OCI-LY7 (cell line): ENCODE data around the gene UBE2N. TPM values are rescaled to one million over a fixed set of nuclear protein-coding genes. Genes with fewer than 3 reads are reported as not detected.

Experiments
- BruUV-seq: library from RNA; stranded (reverse); fragments of 400-500 nt; replicated peaks from 2 replicates; lab custom pipeline; 2021; lab: Mats Ljungman, UMichigan
- CTCF ChIA-PET: fragments of 300-600 bp; sonication (Branson Sonifier 250); formaldehyde crosslinking; loops from one replicate; lab custom pipeline; 2022; ENCODE audit warnings: antibody characterized with exemption; ENCODE audit not compliant: unreplicated experiment; lab: Charles Lee
- POLR2A ChIA-PET: fragments of 300-600 bp; sonication (Branson Sonifier 250); formaldehyde crosslinking; loops from one replicate; lab custom pipeline; 2022; ENCODE audit warnings: antibody characterized with exemption; lab: Charles Lee
- DNase-seq: peaks from one replicate; pipeline ENCODE4 v3.0.0-alpha.2; 2015; ENCODE audit warnings: low spot score
- H2AFZ ChIP-seq: fragments of 200-600 bp; sonication (generic), shearing (Covaris generic); 2 replicates; pipeline ENCODE4 v1.6.1; 2014; ENCODE audit warnings: mild to moderate bottlenecking, antibody characterized with exemption, low read length, moderate library complexity
- H3K27ac ChIP-seq: fragments of 200-600 bp; sonication (generic); 2 replicates; pipeline ENCODE4 v1.5.1; 2014; ENCODE audit warnings: mixed run types, low read depth, mild to moderate bottlenecking, moderate library complexity, low read length, inconsistent platforms; ENCODE audit not compliant: poor library complexity, severe bottlenecking
- H3K36me3 ChIP-seq: fragments of 200-600 bp; sonication (generic); 2 replicates; pipeline ENCODE4 v1.6.1; 2014; ENCODE audit warnings: mild to moderate bottlenecking, antibody characterized with exemption, low read length, moderate library complexity, mixed read lengths; ENCODE audit not compliant: insufficient read depth
- H3K4me1 ChIP-seq: fragments of 200-600 bp; sonication (generic); 2 replicates; pipeline ENCODE4 v1.5.1; 2014; ENCODE audit warnings: mild to moderate bottlenecking, low read length; ENCODE audit not compliant: insufficient read depth, poor library complexity, severe bottlenecking
- H3K4me2 ChIP-seq: fragments of 200-600 bp; sonication (generic); 2 replicates; pipeline ENCODE4 v1.6.1; 2014; ENCODE audit warnings: mild to moderate bottlenecking, low read length
- H3K4me3 ChIP-seq: fragments of 200-600 bp; sonication (generic); 2 replicates; pipeline ENCODE4 v1.5.1; 2014; ENCODE audit warnings: mild to moderate bottlenecking, low read depth, low read length; ENCODE audit not compliant: poor library complexity, severe bottlenecking
- H3K79me2 ChIP-seq: fragments of 200-600 bp; sonication (generic); 2 replicates; pipeline ENCODE4 v1.6.1; 2016; ENCODE audit warnings: low read depth, mild to moderate bottlenecking, low read length, moderate library complexity, mixed read lengths; ENCODE audit not compliant: insufficient read depth
- H3K9me2 ChIP-seq: fragments of 200-600 bp; sonication (generic); 2 replicates; pipeline ENCODE4 v1.6.1; 2016; ENCODE audit warnings: mild to moderate bottlenecking, low read length, mixed read lengths; ENCODE audit not compliant: insufficient read depth
- H3K9me3 ChIP-seq: fragments of 200-600 bp; sonication (generic); 2 replicates; pipeline ENCODE4 v1.6.1; 2014; ENCODE audit warnings: mild to moderate bottlenecking, mixed run types, low read length, mixed read lengths
- H4K20me1 ChIP-seq: fragments of 200-600 bp; sonication (generic); 2 replicates; pipeline ENCODE4 v1.6.1; 2014; ENCODE audit warnings: mild to moderate bottlenecking, antibody characterized with exemption, low read length, moderate library complexity, mixed read lengths; ENCODE audit not compliant: insufficient read depth
- EZH2phosphoT487 ChIP-seq: fragments of 200-600 bp; sonication (generic); IDR thresholded peaks from 2 replicates; pipeline ENCODE4 v1.6.1; 2018; ENCODE audit warnings: low read depth, borderline replicate concordance, mild to moderate bottlenecking, mixed run types, antibody characterized with exemption, low read length, moderate library complexity, mixed read lengths
- intact Hi-C: fragments of 100-400 bp; cut with micrococcal nuclease; formaldehyde crosslinking; loops from one replicate; pipeline ENCODE4 v1.10.0; 2022; ENCODE audit not compliant: unreplicated experiment
- total RNA-seq, 2 experiments: library from RNA; depleted of rRNA in 1 of 2; stranded (reverse); fragments of >200 nt in 1 of 2; shearing (Covaris generic) in 1 of 2; gene quantifications; 2 replicates each; pipeline ENCODE4 v1.2.3, GENCODE V29; 2014 to 2022
- TF ChIP-seq, protein P1 (sequence below): fragments of 200-600 bp; sonication (generic); conservative IDR thresholded peaks from 2 replicates; pipeline ENCODE4 v1.5.1; 2014; ENCODE audit warnings: mild to moderate bottlenecking, antibody characterized with exemption, low read length, moderate library complexity, mixed read lengths

The UBE2N gene
- total RNA-seq, 2 experiments from 2014 or later = 153 to 214 TPM

DNA sequence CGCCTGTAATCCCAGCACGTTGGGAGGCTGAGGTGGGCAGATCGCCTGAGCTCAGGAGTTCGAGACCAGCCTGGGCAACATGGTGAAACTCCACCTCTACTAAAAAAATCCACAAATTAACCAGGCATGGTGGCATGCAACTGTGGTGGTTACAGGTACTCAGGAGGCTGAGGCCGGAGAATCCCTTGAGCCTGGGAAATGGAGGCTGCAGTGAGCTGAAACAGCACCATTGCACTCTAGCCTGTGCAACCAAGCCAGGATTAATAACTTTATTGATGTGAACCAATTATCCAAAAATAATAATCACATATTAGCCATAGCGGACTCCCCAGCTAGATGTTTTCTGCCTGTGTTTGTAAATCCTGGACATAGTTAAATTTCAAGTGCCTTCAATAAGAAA, 65.8 kb downstream of the UBE2N start:
- Histone ChIP-seq H3K36me3 (no peaks in the 10 kb centered on the region), H2AFZ (no peak overlapping the region), H3K4me3 (no peak overlapping the region), H3K9me2 (no peaks in the 10 kb centered on the region), H3K27ac (no peak overlapping the region), H3K4me2 (no peak overlapping the region), H3K79me2 (peaks cover 26% of the 10 kb centered on the region), H4K20me1 (peaks cover 18% of the 10 kb centered on the region), H3K4me1 (peaks cover 15% of the 10 kb centered on the region), H3K9me3 (no peaks in the 10 kb centered on the region)
- intact Hi-C loops = loop anchor here (5.0 kb wide), 1 partner anchor 129 kb away; no protein-coding TSS in a partner anchor
- no peak for DNase-seq
- ChIA-PET POLR2A (interaction anchor here (0.6 to 1.5 kb wide), 2 partner anchors 12 to 389 kb away, joined by 5 to 12 read pairs; no protein-coding TSS in a partner anchor), CTCF (no interaction called here)
- no TSS peak for BruUV-seq
- TF ChIP-seq, protein P1, sequence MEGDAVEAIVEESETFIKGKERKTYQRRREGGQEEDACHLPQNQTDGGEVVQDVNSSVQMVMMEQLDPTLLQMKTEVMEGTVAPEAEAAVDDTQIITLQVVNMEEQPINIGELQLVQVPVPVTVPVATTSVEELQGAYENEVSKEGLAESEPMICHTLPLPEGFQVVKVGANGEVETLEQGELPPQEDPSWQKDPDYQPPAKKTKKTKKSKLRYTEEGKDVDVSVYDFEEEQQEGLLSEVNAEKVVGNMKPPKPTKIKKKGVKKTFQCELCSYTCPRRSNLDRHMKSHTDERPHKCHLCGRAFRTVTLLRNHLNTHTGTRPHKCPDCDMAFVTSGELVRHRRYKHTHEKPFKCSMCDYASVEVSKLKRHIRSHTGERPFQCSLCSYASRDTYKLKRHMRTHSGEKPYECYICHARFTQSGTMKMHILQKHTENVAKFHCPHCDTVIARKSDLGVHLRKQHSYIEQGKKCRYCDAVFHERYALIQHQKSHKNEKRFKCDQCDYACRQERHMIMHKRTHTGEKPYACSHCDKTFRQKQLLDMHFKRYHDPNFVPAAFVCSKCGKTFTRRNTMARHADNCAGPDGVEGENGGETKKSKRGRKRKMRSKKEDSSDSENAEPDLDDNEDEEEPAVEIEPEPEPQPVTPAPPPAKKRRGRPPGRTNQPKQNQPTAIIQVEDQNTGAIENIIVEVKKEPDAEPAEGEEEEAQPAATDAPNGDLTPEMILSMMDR = no peak
- TF ChIP-seq EZH2phosphoT487 = no peak

DNA sequence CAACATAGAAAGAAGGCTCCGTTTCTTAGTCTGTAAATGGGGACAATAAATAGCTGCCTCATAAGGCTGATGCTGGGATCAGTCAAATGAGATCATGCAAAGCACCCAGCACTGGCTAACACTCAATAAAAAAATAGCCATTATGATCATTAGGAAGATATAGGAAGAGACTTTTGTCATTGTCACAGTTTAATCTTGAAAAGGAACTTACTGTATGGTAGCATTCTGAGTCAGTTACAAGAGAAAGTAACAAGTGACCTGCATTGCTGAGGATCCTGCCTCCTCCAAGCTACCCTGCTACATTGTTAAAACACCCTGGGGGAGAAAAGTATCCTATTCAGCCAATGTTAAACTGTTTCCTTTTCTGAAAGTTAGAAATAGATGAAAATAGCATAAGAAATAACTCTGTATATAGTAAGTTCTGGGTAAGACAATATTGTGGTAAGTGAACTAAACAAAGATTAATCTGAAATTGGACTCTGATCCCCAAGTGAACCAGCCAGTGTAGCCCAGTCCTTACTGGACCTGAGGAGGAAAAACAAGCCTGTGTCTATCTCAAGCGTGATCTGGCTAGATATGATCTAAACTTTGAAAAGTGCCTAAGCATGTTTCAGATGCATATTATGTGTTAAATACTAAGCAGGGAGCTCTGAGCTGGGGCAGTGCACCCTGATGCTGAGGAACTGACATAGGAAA, 67.6 kb downstream of the UBE2N start:
- POLR2A ChIA-PET = interaction anchor here (0.6 to 1.6 kb wide), 4 partner anchors 9 to 1694 kb away, joined by 4 to 6 read pairs (median 5); no protein-coding TSS in a partner anchor
- no TSS peak for BruUV-seq

More for the DNA sequence above, 67.6 kb downstream of the UBE2N start:
- TF ChIP-seq, protein P1 = no peak
- no peak for TF ChIP-seq EZH2phosphoT487
- Histone ChIP-seq H3K4me2 (no peak overlapping the region), H3K9me3 (no peaks in the 10 kb centered on the region), H4K20me1 (peaks cover 4% of the 10 kb centered on the region; the same call in 1 of the 2 replicates), H3K79me2 (peaks cover 8% of the 10 kb centered on the region; the same call in 1 of the 2 replicates), H3K36me3 (no peaks in the 10 kb centered on the region), H2AFZ (no peak overlapping the region), H3K4me1 (peaks cover 4% of the 10 kb centered on the region), H3K27ac (no peak overlapping the region), H3K4me3 (no peak overlapping the region), H3K9me2 (no peaks in the 10 kb centered on the region)
- no peak for DNase-seq
- intact Hi-C loops = no loop called here
- CTCF ChIA-PET = no interaction called here
